ENCODE results near the gene ATP6V1F.

DNA sequence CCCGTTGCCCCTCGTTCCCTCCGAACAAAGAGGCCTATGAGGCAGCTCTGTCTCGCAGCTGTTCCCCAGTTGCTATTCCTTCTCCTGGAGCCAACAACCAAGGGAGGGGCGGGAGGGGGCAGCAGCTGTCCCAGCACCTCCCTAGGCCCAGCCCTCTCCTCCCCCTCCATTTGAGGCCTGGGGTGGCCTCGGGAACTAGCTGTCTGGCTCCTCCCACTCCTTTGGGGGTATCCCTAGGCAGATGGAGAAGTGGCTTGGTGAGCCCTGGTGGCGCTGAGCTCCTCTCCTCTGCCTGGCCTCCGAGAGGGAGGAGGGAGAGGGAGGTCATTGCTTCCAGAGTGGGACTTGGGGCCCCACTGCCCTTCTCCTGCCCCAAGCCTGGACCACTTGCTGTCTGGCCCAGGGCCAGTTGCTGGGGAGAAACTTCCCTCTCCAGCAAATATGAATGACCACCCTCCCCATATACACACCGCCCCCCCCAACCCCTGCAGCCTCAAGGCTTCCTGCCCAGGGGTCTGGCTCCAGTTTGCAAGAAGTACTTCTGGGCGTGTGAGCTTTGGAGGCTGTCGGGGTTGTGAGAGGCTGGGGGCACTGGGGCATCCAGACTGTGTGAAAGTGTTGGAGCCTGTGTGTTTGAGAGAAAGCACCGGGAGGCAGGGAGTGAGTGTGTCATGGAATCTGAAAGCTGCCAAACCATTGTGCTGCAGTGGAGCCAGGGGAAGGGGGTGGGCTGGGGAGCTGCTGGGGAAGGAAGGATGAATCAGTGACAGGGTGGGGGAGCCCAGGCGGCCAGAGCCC is 29.3 kb upstream of the ATP6V1F start:
- TF ChIP-seq, protein P1, sequence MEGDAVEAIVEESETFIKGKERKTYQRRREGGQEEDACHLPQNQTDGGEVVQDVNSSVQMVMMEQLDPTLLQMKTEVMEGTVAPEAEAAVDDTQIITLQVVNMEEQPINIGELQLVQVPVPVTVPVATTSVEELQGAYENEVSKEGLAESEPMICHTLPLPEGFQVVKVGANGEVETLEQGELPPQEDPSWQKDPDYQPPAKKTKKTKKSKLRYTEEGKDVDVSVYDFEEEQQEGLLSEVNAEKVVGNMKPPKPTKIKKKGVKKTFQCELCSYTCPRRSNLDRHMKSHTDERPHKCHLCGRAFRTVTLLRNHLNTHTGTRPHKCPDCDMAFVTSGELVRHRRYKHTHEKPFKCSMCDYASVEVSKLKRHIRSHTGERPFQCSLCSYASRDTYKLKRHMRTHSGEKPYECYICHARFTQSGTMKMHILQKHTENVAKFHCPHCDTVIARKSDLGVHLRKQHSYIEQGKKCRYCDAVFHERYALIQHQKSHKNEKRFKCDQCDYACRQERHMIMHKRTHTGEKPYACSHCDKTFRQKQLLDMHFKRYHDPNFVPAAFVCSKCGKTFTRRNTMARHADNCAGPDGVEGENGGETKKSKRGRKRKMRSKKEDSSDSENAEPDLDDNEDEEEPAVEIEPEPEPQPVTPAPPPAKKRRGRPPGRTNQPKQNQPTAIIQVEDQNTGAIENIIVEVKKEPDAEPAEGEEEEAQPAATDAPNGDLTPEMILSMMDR (IDR thresholded peaks at IDR 0.05; ENCODE audit: low read length), result no peak
- no peak for TF ChIP-seq EZH2 (IDR thresholded peaks at IDR 0.05; ENCODE audit: borderline replicate concordance, low read length)

Data from OCI-LY1 (cell line).